Coronary artery (tissue), 2 donors: ENCODE measurements around the gene ENPP6.

Source experiments
- DNase-seq: peaks from one replicate; pipeline ENCODE4 v3.0.0-alpha.2; 2017; ENCODE audit warnings: low spot score
- H3K27ac ChIP-seq, 2 donors: fragments of 200-600 bp; sonication (generic); one replicate each; pipeline ENCODE4 v1.5.1; 2016 to 2019
- H3K4me3 ChIP-seq: fragments of 200-600 bp; sonication (generic); 2 replicates; pipeline ENCODE4 v1.5.1; 2016; ENCODE audit warnings: mild to moderate bottlenecking, moderate library complexity
- TF ChIP-seq, protein P1 (sequence below): fragments of 200-600 bp; sonication (generic); IDR thresholded peaks from one replicate; pipeline ENCODE4 v1.5.1; 2019; ENCODE audit warnings: antibody characterized with exemption

Gene ENPP6

DNA sequence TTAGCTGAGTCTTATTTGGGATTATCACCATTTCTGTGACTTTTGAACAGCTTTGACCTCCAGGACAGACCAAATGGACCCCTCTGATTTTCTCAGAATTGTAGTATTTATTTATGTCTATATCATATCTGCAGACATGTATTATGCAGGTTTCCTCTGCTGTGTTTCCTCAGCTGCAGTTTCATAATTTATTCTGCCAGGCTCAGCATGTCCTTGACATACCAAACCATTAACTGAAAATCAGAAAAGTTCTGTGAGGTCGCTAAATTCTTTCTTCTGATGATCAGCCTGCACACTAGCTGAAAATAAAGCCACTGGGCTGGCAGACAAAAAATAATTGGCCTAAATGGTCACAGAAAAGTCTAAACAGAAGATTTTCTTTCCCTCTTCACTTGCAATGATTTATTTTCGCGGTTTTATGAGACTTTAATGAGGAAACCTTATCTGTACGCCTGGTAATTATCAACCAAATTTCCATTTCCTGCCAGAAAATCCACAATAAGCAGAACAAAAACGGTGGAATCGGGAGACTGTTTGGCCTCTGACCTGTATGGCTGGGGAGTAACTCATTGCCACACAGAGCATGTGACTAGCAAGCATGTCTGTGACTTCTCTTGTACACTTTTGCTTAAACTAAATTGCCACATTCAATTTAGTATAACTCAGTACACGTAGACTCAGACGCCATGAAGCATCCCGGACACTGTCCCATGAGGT is 150.9 kb downstream of the ENPP6 start:
- TF ChIP-seq, protein P1, sequence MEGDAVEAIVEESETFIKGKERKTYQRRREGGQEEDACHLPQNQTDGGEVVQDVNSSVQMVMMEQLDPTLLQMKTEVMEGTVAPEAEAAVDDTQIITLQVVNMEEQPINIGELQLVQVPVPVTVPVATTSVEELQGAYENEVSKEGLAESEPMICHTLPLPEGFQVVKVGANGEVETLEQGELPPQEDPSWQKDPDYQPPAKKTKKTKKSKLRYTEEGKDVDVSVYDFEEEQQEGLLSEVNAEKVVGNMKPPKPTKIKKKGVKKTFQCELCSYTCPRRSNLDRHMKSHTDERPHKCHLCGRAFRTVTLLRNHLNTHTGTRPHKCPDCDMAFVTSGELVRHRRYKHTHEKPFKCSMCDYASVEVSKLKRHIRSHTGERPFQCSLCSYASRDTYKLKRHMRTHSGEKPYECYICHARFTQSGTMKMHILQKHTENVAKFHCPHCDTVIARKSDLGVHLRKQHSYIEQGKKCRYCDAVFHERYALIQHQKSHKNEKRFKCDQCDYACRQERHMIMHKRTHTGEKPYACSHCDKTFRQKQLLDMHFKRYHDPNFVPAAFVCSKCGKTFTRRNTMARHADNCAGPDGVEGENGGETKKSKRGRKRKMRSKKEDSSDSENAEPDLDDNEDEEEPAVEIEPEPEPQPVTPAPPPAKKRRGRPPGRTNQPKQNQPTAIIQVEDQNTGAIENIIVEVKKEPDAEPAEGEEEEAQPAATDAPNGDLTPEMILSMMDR = no peak
- DNase-seq = no peak
- Histone ChIP-seq H3K4me3 (no peak overlapping the region), H3K27ac (no peak overlapping the region)

- TF ChIP-seq, protein P1 = no peak
- DNase-seq = no peak
- Histone ChIP-seq H3K27ac (no peak overlapping the region), H3K4me3 (no peak overlapping the region)
Observed at GRCh38 chr4:184064877-184065276, 152.8 kb downstream of the ENPP6 start.

DNA sequence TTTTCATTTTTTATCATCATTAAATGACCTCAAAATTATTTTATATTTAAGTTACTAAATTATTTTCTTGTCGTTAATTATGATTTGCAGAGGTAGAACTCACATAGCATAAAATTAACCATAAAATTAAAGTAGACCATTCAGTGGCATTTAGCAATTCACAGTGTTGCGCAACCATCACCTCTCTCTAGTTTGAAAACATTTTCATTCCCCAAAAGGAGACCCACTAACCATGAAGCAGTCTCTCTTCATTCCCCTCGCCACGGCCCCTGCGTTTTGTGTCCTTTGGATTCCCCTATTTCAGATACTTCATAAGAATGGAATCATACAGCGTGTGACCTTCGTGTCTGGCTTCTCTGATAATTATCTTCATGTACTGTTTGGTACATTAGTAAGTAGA is 154.9 kb downstream of the ENPP6 start:
- TF ChIP-seq, protein P1 = no peak
- DNase-seq = no peak
- Histone ChIP-seq H3K27ac (no peak overlapping the region), H3K4me3 (no peak overlapping the region)

- Histone ChIP-seq H3K4me3 (no peak overlapping the region), H3K27ac (no peak overlapping the region)
- DNase-seq = no peak
- TF ChIP-seq, protein P1 = no peak
Observed at GRCh38 chr4:184061582-184061981, 156.1 kb downstream of the ENPP6 start.

GRCh38 chr4:184059099-184059498 is 158.6 kb downstream of the ENPP6 start:
- Histone ChIP-seq H3K27ac (no peak overlapping the region), H3K4me3 (no peak overlapping the region)
- DNase-seq = no peak
- TF ChIP-seq, protein P1 = no peak

DNA sequence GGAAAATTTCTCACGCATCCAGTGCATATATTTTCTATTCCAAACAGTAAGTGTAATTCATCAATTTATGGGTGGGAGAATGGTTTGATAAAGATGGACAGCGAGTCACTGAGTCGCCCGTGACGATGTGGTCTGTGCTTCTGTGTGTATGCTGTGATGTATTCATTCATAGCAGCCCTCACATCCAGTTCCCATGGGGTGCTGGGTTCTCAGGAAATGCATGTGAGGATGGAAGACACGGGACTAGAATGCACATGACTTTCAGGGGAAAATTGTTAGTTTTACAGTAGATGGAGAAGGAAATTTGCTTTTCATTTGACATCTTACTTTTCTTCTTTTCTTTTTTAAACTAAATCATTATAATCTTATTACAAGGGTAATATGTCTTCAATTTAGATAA is 159.6 kb downstream of the ENPP6 start:
- Histone ChIP-seq H3K4me3 (no peak overlapping the region), H3K27ac (no peak overlapping the region)
- TF ChIP-seq, protein P1 = no peak
- DNase-seq = no peak

DNA sequence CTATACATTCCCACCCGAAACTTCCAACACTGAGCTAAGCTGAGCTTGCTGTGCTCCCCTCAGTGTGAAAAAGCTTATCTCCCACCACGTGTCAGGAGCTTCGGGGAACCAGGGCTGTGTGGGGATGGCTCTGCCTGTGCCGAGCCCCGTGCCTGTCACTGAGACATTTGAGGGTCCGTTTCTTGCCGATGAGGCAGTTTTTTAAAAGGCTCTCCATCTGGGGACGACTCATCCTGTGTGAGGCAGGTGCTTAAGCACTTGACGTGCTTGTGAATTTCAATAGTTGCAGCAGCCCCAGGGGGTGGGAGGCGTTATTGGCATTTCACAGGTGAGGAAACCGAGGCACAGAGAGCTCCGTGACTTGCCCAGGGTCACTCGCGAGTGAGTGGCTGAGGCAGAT is 160.8 kb downstream of the ENPP6 start:
- TF ChIP-seq, protein P1 = no peak
- H3K27ac ChIP-seq = no peak overlapping the region
- H3K4me3 ChIP-seq = no peak overlapping the region
- DNase-seq = no peak
